DOHH2 (cell line): ENCODE measurements around the gene LUC7L3.

ENCODE experiments used
- EZH2phosphoT487 ChIP-seq: fragments of 200-600 bp; sonication (generic); IDR thresholded peaks from 2 replicates; pipeline ENCODE4 v1.6.1; 2017; ENCODE audit warnings: borderline replicate concordance, mild to moderate bottlenecking, antibody characterized with exemption, low read length, moderate library complexity, mixed read lengths
- TF ChIP-seq, protein P1 (sequence below): fragments of 200-600 bp; sonication (generic); IDR thresholded peaks from one replicate; pipeline ENCODE4 v1.5.1; 2014; ENCODE audit warnings: antibody characterized with exemption, mild to moderate bottlenecking, low read depth, low read length; ENCODE audit not compliant: poor library complexity, severe bottlenecking

DNA sequence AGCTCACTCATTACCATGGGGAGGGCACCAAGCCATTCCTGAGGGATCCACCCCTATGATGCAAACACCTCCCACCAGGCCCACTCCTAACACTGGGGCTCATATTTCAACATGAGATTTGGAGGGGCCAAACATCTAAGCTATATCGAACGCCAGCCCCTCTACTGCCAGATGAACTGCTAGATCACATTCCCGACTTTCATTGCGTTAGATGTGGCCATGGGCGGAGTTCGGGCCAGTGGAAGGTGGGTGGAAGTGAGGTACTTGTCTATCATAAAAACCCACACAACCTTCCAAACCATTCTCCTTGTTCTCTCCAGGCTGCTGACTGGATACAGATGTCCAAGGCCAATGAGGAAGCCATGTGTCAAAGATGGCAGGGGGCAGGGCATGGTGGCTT is 75.0 kb downstream of the LUC7L3 start:
- TF ChIP-seq, protein P1, sequence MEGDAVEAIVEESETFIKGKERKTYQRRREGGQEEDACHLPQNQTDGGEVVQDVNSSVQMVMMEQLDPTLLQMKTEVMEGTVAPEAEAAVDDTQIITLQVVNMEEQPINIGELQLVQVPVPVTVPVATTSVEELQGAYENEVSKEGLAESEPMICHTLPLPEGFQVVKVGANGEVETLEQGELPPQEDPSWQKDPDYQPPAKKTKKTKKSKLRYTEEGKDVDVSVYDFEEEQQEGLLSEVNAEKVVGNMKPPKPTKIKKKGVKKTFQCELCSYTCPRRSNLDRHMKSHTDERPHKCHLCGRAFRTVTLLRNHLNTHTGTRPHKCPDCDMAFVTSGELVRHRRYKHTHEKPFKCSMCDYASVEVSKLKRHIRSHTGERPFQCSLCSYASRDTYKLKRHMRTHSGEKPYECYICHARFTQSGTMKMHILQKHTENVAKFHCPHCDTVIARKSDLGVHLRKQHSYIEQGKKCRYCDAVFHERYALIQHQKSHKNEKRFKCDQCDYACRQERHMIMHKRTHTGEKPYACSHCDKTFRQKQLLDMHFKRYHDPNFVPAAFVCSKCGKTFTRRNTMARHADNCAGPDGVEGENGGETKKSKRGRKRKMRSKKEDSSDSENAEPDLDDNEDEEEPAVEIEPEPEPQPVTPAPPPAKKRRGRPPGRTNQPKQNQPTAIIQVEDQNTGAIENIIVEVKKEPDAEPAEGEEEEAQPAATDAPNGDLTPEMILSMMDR = no peak
- no peak for TF ChIP-seq EZH2phosphoT487
